Endothelial cell of umbilical vein (primary cell): ENCODE measurements around the gene GAS7. TPM values are rescaled to one million over a fixed set of nuclear protein-coding genes. Genes with fewer than 3 reads are reported as not detected.

ENCODE experiments used
- BruUV-seq: library from RNA; stranded (reverse); fragments of 400-500 nt; replicated peaks from 2 replicates; lab custom pipeline; 2021; lab: Mats Ljungman, UMichigan
- CTCF ChIA-PET: fragments of 300-600, 350-600 bp; sonication (Branson Sonifier 250); formaldehyde crosslinking; loops from one replicate; lab custom pipeline; 2021; ENCODE audit warnings: antibody characterized with exemption, inconsistent platforms; lab: Charles Lee
- POLR2A ChIA-PET: fragments of 300-600, 350-600 bp; sonication (Branson Sonifier 250); formaldehyde crosslinking; loops from one replicate; lab custom pipeline; 2021; ENCODE audit warnings: antibody characterized with exemption, inconsistent platforms; lab: Charles Lee
- DNase-seq: peaks from one replicate; pipeline ENCODE4 v3.0.0-alpha.2; 2011; ENCODE audit warnings: low read depth, low spot score
- FAIRE-seq: peaks from 2 replicates; lab custom pipeline; 2011; peaks lifted over from hg19 to GRCh38; lab: Jason Lieb, UNC
- H2AFZ ChIP-seq: 2 replicates; pipeline ENCODE4 v1.6.0; 2012; ENCODE audit warnings: low read depth, low read length, control low read depth, inconsistent platforms
- H3K27ac ChIP-seq: 2 replicates; pipeline ENCODE4 v1.5.1; 2011; ENCODE audit warnings: low read depth, mild to moderate bottlenecking, control low read depth, low read length, moderate library complexity; ENCODE audit not compliant: insufficient read depth
- H3K27me3 ChIP-seq, 2 experiments: 2 replicates each; pipeline versions ENCODE4 v1.6.0 to v1.6.1; 2011; ENCODE audit warnings: low read length in 2 of 2, mixed read lengths in 1 of 2; ENCODE audit not compliant: control insufficient read depth in 2 of 2, insufficient read depth in 2 of 2
- H3K36me3 ChIP-seq, 2 experiments: 2 replicates in 1 of 2; 3 replicates in 1 of 2; pipeline ENCODE4 v1.5.1; 2011; ENCODE audit warnings: low read length in 2 of 2, mild to moderate bottlenecking in 1 of 2, moderate library complexity in 1 of 2; ENCODE audit not compliant: control insufficient read depth in 2 of 2, insufficient read depth in 2 of 2; ENCODE audit errors: extremely low read depth in 1 of 2
- H3K4me1 ChIP-seq: 3 replicates; pipeline ENCODE4 v1.5.1; 2011; ENCODE audit warnings: mild to moderate bottlenecking, low read length; ENCODE audit not compliant: control insufficient read depth, insufficient read depth; ENCODE audit errors: extremely low read depth
- H3K4me2 ChIP-seq: 2 replicates; pipeline ENCODE4 v1.6.1; 2011; ENCODE audit warnings: low read length, control low read depth, mixed read lengths; ENCODE audit not compliant: insufficient read depth
- H3K4me3 ChIP-seq, 3 experiments: fragments of 200-600 bp in 1 of 3; sonication (generic), shearing (Covaris generic) in 1 of 3; replicated peaks in 1 of 3; 2 replicates each; pipeline ENCODE4 v1.5.1; 2011 to 2016; ENCODE audit warnings: control low read depth in 3 of 3, low read length in 3 of 3, mild to moderate bottlenecking in 2 of 3, inconsistent platforms in 1 of 3, low read depth in 1 of 3, moderate library complexity in 1 of 3; ENCODE audit not compliant: insufficient read depth in 1 of 3
- H3K79me2 ChIP-seq: 2 replicates; pipeline ENCODE4 v1.6.0; 2012; ENCODE audit warnings: low read length, inconsistent platforms; ENCODE audit not compliant: control insufficient read depth, insufficient read depth
- H3K9ac ChIP-seq: replicated peaks from 2 replicates; pipeline ENCODE3; 2011; ENCODE audit warnings: low read length, control low read depth; ENCODE audit not compliant: insufficient read depth; ENCODE audit errors: extremely low read depth
- H3K9me1 ChIP-seq: replicated peaks from 3 replicates; pipeline ENCODE4 v1.6.0; 2011; ENCODE audit warnings: mild to moderate bottlenecking, low read length; ENCODE audit not compliant: control insufficient read depth, insufficient read depth; ENCODE audit errors: extremely low read depth
- H3K9me3 ChIP-seq: replicated peaks from 2 replicates; pipeline ENCODE4 v1.5.1; 2012; ENCODE audit warnings: low read length, inconsistent platforms; ENCODE audit not compliant: control insufficient read depth, insufficient read depth
- H4K20me1 ChIP-seq: replicated peaks from 2 replicates; pipeline ENCODE3; 2011; ENCODE audit warnings: mild to moderate bottlenecking, low read length; ENCODE audit not compliant: control insufficient read depth, insufficient read depth; ENCODE audit errors: extremely low read depth
- EZH2 ChIP-seq: IDR thresholded peaks from 2 replicates; pipeline ENCODE4 v1.6.1; 2012; ENCODE audit warnings: borderline replicate concordance, low read depth, mild to moderate bottlenecking, moderate library complexity, low read length, inconsistent platforms; ENCODE audit not compliant: severe bottlenecking
- GATA2 ChIP-seq: IDR thresholded peaks from 2 replicates; pipeline ENCODE4 v1.7.0; 2011; ENCODE audit warnings: low read depth, mild to moderate bottlenecking, moderate library complexity, mixed read lengths, low read length; ENCODE audit not compliant: insufficient read length, insufficient read depth
- MYC ChIP-seq: IDR thresholded peaks from one replicate; pipeline ENCODE4 v1.6.1; 2011; ENCODE audit warnings: mild to moderate bottlenecking, low read depth, low read length
- POLR2A ChIP-seq: IDR thresholded peaks from 2 replicates; pipeline ENCODE4 v1.6.1; 2012; ENCODE audit warnings: low read depth, mild to moderate bottlenecking, control low read depth, low read length
- dilution Hi-C: fragments of 300-500 bp; cut with MboI; formaldehyde crosslinking; loops from one replicate; pipeline ENCODE4 v1.15.0; 2019; ENCODE audit warnings: low sequenced_read_pairs; ENCODE audit not compliant: extremely low pct_ligation_motif_present
- intact Hi-C: fragments of 100-400 bp; cut with micrococcal nuclease; formaldehyde crosslinking; loops from one replicate; pipeline ENCODE4 v1.10.0; 2022
- polyA plus RNA-seq, 4 experiments: library from polyadenylated mRNA; depleted of rRNA in 3 of 4; stranded (reverse) in 3 of 4; unstranded in 1 of 4; fragments of >200 nt; gene quantifications; 2 replicates each; pipeline versions ENCODE4 v1.2.1 to v1.2.3, GENCODE V29; 2011 to 2012; ENCODE audit warnings: missing spikeins in 1 of 4
- total RNA-seq: library from RNA; stranded (reverse); gene quantifications from 2 replicates; pipeline ENCODE4 v1.2.3, GENCODE V29; 2021

GAS7 gene
- total and polyA plus RNA-seq, 2 donors (not counting 3 experiments of a cell fraction or from before 2014, with no cell fraction given): not detected

GRCh38 chr17:10135539-10136257 is 62.7 kb downstream of the GAS7 start:
- Histone ChIP-seq H3K9ac (no peak overlapping the region), H3K79me2 (no peaks in the 10 kb centered on the region), H4K20me1 (no peaks in the 10 kb centered on the region), H2AFZ (no peak overlapping the region), H3K4me2 (no peak overlapping the region), H3K4me3 (no peak overlapping the region), H3K9me1 (no peaks in the 10 kb centered on the region), H3K4me1 (no peaks in the 10 kb centered on the region), H3K36me3 (no peaks in the 10 kb centered on the region), H3K27me3 (no peaks in the 10 kb centered on the region), H3K9me3 (peaks cover 5% of the 10 kb centered on the region), H3K27ac (no peak overlapping the region)
- TF ChIP-seq MYC (no peak), POLR2A (no peak), GATA2 (no peak), EZH2 (no peak)
- DNase-seq (no peak), FAIRE-seq (no peak)
- intact Hi-C loops (no loop called here), dilution Hi-C loops (no loop called here)
- POLR2A ChIA-PET: no interaction called here
- no TSS peak for BruUV-seq
- CTCF ChIA-PET: no interaction called here

GRCh38 chr17:10130677-10131076 is 67.7 kb downstream of the GAS7 start:
- H3K4me2 ChIP-seq: no peak overlapping the region
- TF ChIP-seq EZH2: no peak
- TF ChIP-seq GATA2: no peak
- intact Hi-C loops (no loop called here), dilution Hi-C loops (no loop called here)
- no peaks in the 10 kb centered on the region for H3K79me2 ChIP-seq
- CTCF ChIA-PET: no interaction called here
- no peak overlapping the region for H3K9ac ChIP-seq
- H3K9me1 ChIP-seq: no peaks in the 10 kb centered on the region
- no peaks in the 10 kb centered on the region for H4K20me1 ChIP-seq
- H3K27ac ChIP-seq: no peak overlapping the region
- FAIRE-seq (no peak), DNase-seq (no peak)
- no peaks in the 10 kb centered on the region for H3K36me3 ChIP-seq
- POLR2A ChIA-PET: no interaction called here
- no peaks in the 10 kb centered on the region for H3K27me3 ChIP-seq
- H3K4me3 ChIP-seq: no peak overlapping the region
- BruUV-seq: no TSS peak
- H2AFZ ChIP-seq: no peak overlapping the region
- H3K4me1 ChIP-seq: no peaks in the 10 kb centered on the region
- H3K9me3 ChIP-seq: no peaks in the 10 kb centered on the region
